Right lobe of liver (tissue), 6 donors: ENCODE results near the gene PPP1R37. TPM values are rescaled to one million over a fixed set of nuclear protein-coding genes. Genes with fewer than 3 reads are reported as not detected.

ENCODE experiments used
- ATAC-seq, 4 donors: fragments of 200-7000 bp; cut with Tn5 transposase; one replicate each; pipeline ENCODE4 v1.9.1; 2020; ENCODE audit warnings: mild to moderate bottlenecking in 4 of 4, moderate library complexity in 4 of 4
- DNase-seq, 3 donors: peaks; one replicate each; pipeline ENCODE4 v3.0.0-alpha.2; 2020
- H3K27ac ChIP-seq, 3 donors: fragments of 200-600 bp; one replicate each; pipeline ENCODE4 v1.8.0; 2022
- H3K27me3 ChIP-seq, 2 donors: fragments of 200-600 bp; one replicate each; pipeline ENCODE4 v1.8.0; 2022
- H3K36me3 ChIP-seq, 4 donors: fragments of 200-600 bp; sonication (generic) in 1 of 4; one replicate each; pipeline versions ENCODE4 v1.5.1 to v1.8.0; 2017 to 2022; ENCODE audit warnings: control low read depth in 1 of 4
- H3K4me1 ChIP-seq, 4 donors: fragments of 200-600 bp; sonication (generic) in 1 of 4; one replicate each; pipeline versions ENCODE4 v1.5.1 to v1.8.0; 2017 to 2022; ENCODE audit warnings: control low read depth in 1 of 4
- H3K4me3 ChIP-seq, 3 donors: fragments of 200-600 bp; one replicate each; pipeline ENCODE4 v1.8.0; 2022
- H3K9me3 ChIP-seq, 4 donors: fragments of 200-600 bp; sonication (generic) in 1 of 4; one replicate each; pipeline versions ENCODE4 v1.5.1 to v1.8.0; 2017 to 2022; ENCODE audit warnings: control low read depth in 1 of 4
- POLR2A ChIP-seq: fragments of 450-650 bp; IDR thresholded peaks from one replicate; pipeline ENCODE4 v1.6.1; 2017; ENCODE audit warnings: antibody characterized with exemption, mild to moderate bottlenecking
- WGBS: methylation state at CpG from one replicate; pipeline ENCODE4 v1.1.6; 2018; ENCODE audit warnings: low coverage, low lambda C conversion rate; ENCODE audit not compliant: insufficient coverage; ENCODE audit errors: missing lambda C conversion rate; 5-methylcytosine and 5-hydroxymethylcytosine counted together
- intact Hi-C, 2 donors: fragments of 100-400 bp; cut with DNase I; formaldehyde crosslinking; loops; one replicate each; pipeline versions ENCODE4 v1.11.2 to v1.14.1; 2022
- total RNA-seq, 6 experiments: library from RNA; depleted of rRNA in 2 of 6; stranded (reverse); fragments of >200 nt in 2 of 6; fragmentation: NEBNext Ultra II Directional in 3 of 6; extraction: Animal tissue kit (Norgen Biotek cat#: 25700) in 3 of 6; gene quantifications; one replicate each; pipeline versions ENCODE4 v1.1.0 to v1.2.4, GENCODE V29; 2016 to 2023
- TF ChIP-seq, protein P1 (sequence below), 4 donors: fragments of 200-600 bp in 3 of 4; fragments of 450-650 bp in 1 of 4; IDR thresholded peaks; one replicate each; pipeline versions ENCODE4 v1.5.1 to v1.8.0; 2016 to 2022; ENCODE audit warnings: antibody characterized with exemption in 4 of 4, mild to moderate bottlenecking in 2 of 4
- donor health status: DM: no; HTN: yes; CAD: no.
- donor health status: DM: no; HTN: no; CAD: no.
- donor health status: DM: no; HTN: no; CAD: no.
- donor health status: DM: no; HTN: yes; CAD: no.
- donor health status: DM: no; HTN: yes; CAD: no.

PPP1R37 gene
- total RNA-seq, 6 experiments from 2014 or later, result 10.1 to 14.3 (median 11.0) TPM

DNA sequence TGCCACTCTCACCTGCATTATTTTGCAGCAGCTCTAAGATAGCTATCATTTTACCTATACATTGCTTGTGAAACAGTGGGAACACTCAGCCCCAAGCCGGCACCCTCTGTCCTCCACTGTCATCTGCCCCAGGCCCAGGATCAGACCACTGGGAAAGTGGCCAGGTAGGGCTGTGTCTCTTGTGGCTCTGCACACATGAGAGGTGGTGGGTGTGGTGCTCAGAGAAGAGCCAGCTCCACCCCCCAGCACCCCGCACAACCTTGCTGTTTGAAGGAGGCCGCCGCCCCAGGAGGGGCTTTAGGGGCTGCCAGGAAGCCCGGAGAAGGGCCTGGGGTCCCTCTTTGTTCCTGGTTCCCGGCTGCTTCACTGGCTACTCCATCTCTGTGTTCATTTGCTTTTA, 26.6 kb downstream of the PPP1R37 start:
- 81% methylated on average over 5 of the region's 6 CpGs for WGBS
- no peak overlapping the region for H3K27ac ChIP-seq
- DNase-seq, result no peak
- no peaks in the 10 kb centered on the region for H3K36me3 ChIP-seq
- no peaks in the 10 kb centered on the region for H3K4me1 ChIP-seq
- intact Hi-C loops, result no loop called here
- no peak overlapping the region for H3K4me3 ChIP-seq
- ATAC-seq, result no peak
- no peaks in the 10 kb centered on the region for H3K9me3 ChIP-seq
- H3K27me3 ChIP-seq, result no peaks in the 10 kb centered on the region
- TF ChIP-seq, protein P1, sequence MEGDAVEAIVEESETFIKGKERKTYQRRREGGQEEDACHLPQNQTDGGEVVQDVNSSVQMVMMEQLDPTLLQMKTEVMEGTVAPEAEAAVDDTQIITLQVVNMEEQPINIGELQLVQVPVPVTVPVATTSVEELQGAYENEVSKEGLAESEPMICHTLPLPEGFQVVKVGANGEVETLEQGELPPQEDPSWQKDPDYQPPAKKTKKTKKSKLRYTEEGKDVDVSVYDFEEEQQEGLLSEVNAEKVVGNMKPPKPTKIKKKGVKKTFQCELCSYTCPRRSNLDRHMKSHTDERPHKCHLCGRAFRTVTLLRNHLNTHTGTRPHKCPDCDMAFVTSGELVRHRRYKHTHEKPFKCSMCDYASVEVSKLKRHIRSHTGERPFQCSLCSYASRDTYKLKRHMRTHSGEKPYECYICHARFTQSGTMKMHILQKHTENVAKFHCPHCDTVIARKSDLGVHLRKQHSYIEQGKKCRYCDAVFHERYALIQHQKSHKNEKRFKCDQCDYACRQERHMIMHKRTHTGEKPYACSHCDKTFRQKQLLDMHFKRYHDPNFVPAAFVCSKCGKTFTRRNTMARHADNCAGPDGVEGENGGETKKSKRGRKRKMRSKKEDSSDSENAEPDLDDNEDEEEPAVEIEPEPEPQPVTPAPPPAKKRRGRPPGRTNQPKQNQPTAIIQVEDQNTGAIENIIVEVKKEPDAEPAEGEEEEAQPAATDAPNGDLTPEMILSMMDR (IDR thresholded peaks at IDR 0.05), result no peak
- TF ChIP-seq POLR2A, result no peak

DNA sequence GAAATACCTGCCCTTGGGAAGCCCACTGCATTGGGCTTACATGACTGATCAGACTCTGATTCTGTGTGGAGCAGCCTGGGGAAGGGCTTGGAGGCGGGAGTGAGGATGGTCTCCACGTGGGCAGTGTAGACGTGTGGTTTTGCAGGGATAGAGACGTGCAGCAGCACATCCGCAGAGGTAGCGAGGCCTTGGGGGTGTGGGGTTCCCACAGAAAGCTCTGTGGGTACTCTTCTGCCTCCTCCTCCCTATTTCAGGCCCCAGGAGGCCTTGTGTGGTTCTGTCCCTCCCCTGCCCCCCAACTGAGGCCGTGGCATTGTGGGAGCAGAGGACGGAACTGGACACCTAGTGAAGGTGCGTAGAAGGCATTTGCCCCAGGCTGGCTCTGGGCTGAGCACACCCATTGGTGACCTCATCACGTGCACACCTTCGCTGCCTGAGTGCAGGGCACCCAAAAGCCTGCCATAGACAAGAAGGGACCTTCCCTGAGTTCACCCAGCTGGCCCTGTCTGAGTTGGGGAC, 28.9 kb downstream of the PPP1R37 start:
- 74% methylated on average over 8 of the region's 11 CpGs for WGBS
- no peaks in the 10 kb centered on the region for H3K4me1 ChIP-seq
- H3K27ac ChIP-seq, result no peak overlapping the region
- H3K36me3 ChIP-seq, result no peaks in the 10 kb centered on the region
- TF ChIP-seq POLR2A, result no peak
- TF ChIP-seq, protein P1 (IDR thresholded peaks at IDR 0.05), result no peak
- DNase-seq, result no peak
- H3K27me3 ChIP-seq, result no peaks in the 10 kb centered on the region
- no peak overlapping the region for H3K4me3 ChIP-seq
- intact Hi-C loops, result no loop called here
- no peaks in the 10 kb centered on the region for H3K9me3 ChIP-seq
- ATAC-seq, result no peak

DNA sequence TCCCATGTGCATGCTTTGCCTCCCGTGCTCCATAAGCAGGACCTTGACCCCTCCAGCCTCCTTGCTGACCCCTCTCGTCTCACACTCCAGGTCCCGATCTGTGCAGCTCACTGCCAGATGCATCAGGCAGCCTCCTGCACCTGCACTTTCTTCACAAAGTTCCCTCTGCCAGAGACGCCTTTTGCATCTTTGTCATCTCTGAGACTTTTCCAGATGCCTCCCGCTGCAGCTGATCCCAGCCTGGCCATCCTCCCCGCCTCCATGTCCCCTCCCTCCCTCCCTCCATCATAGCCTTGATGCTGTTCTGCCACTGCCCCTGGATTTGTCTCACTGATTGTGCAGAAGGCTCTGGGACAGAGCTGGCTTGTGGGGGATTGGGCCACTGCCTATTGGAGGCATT, 29.9 kb downstream of the PPP1R37 start:
- no peaks in the 10 kb centered on the region for H3K27me3 ChIP-seq
- ATAC-seq (no peak), DNase-seq (no peak)
- 47% methylated on average over 4 of the region's 6 CpGs for WGBS
- no peak overlapping the region for H3K4me3 ChIP-seq
- intact Hi-C loops, result no loop called here
- no peaks in the 10 kb centered on the region for H3K36me3 ChIP-seq
- no peaks in the 10 kb centered on the region for H3K9me3 ChIP-seq
- no peaks in the 10 kb centered on the region for H3K4me1 ChIP-seq
- H3K27ac ChIP-seq, result no peak overlapping the region
- no peak for TF ChIP-seq POLR2A
- TF ChIP-seq, protein P1 (IDR thresholded peaks at IDR 0.05), result no peak

DNA sequence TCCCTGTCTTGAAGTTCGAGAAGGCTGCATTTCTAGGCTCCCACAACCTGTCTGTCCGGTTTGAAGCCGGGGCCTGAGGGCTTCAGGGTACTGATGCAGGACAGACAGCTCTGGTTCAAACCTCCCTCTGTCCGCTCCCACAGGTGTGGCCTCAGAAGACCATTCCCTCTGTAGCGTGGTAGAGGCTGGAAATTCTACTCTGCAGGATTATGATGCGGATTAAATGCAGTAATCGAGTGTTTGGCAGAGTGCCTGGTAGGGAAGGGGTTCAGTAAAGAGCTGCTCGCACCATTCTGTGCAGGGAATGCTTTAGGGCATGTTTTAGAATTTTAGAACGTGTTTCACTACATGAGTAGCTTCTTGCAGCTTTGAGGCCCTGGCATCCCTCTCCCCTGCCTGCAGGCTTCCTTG, 30.5 kb downstream of the PPP1R37 start:
- H3K36me3 ChIP-seq, result no peaks in the 10 kb centered on the region
- H3K4me3 ChIP-seq, result no peak overlapping the region
- no peaks in the 10 kb centered on the region for H3K9me3 ChIP-seq
- no peaks in the 10 kb centered on the region for H3K27me3 ChIP-seq
- TF ChIP-seq POLR2A, result no peak
- TF ChIP-seq, protein P1 (IDR thresholded peaks at IDR 0.05), result no peak
- no peaks in the 10 kb centered on the region for H3K4me1 ChIP-seq
- DNase-seq (no peak), ATAC-seq (no peak)
- intact Hi-C loops, result no loop called here
- 76% methylated on average over 7 of the region's 9 CpGs for WGBS
- no peak overlapping the region for H3K27ac ChIP-seq

DNA sequence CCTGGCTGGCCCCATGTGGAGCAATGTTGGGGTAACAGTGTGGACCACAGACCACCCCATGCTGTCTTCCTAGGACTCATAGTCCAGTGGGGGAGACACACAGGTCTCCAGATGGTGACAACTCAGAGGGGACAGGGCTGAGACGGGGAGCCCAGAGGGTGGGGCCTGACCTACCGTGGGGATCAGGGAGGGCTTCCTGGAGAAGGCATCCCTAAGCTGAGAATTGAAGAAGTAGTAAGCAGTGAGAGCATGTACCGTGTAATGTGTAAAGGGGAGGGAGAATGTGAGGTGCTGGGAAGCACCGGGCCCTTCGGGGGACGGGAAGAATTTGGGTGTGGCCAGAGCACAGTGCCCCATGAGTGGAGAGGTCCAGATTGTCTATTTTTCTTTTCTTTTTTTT, 31.0 kb downstream of the PPP1R37 start:
- H3K4me1 ChIP-seq, result no peaks in the 10 kb centered on the region
- no peak overlapping the region for H3K27ac ChIP-seq
- intact Hi-C loops, result no loop called here

More for the DNA sequence above, 31.0 kb downstream of the PPP1R37 start:
- ATAC-seq, result no peak
- Histone ChIP-seq H3K4me3 (no peak overlapping the region), H3K9me3 (no peaks in the 10 kb centered on the region), H3K27me3 (no peaks in the 10 kb centered on the region), H3K36me3 (no peaks in the 10 kb centered on the region)
- no peak for TF ChIP-seq POLR2A
- TF ChIP-seq, protein P1 (IDR thresholded peaks at IDR 0.05), result no peak
- 92% methylated on average over 4 of the region's 6 CpGs for WGBS
- no peak for DNase-seq
